Measurements from ENCODE around the gene PTPRT.

PTPRT gene

DNA sequence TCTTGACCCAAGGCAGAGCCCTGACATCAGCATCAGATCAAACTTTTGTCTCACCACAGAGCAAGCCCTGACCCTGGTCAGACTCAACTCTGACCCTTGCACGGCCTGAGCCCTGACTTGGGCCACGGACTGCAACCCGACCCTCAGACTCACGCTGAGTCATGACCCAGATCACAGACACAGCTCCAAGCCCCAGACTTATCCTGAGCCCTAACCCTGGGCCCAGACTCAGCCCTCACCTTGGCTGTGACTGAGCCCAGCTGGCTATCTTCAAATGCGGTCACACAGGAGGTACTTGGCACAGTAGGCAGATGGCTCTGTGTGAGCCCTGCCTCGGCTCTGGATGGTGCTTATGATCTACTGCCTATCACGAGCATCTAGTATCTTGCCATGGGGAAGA, 602.3 kb downstream of the PTPRT start:
- no peaks in the 10 kb centered on the region for H3K27me3 ChIP-seq (ENCODE audit: control insufficient read depth, insufficient read depth, low read length)
- WGBS (ENCODE audit: insufficient coverage, insufficient read length): no CpG with 5 or more reads among the region's 7 CpGs
- no peak overlapping the region for H3K27ac ChIP-seq (ENCODE audit: low read length)
- H3K36me3 ChIP-seq (ENCODE audit: control insufficient read depth, insufficient read depth, low read length): no peaks in the 10 kb centered on the region
- no peak overlapping the region for H3K4me3 ChIP-seq (ENCODE audit: low read length)
- H3K4me1 ChIP-seq (ENCODE audit: control insufficient read depth, insufficient read depth, low read length): no peaks in the 10 kb centered on the region; the same call in 1 of the 2 replicates
- no peak for DNase-seq (ENCODE audit: low read depth, low spot score)
- no peaks in the 10 kb centered on the region for H3K9me3 ChIP-seq (ENCODE audit: control insufficient read depth, insufficient read depth, low read length)

DNA sequence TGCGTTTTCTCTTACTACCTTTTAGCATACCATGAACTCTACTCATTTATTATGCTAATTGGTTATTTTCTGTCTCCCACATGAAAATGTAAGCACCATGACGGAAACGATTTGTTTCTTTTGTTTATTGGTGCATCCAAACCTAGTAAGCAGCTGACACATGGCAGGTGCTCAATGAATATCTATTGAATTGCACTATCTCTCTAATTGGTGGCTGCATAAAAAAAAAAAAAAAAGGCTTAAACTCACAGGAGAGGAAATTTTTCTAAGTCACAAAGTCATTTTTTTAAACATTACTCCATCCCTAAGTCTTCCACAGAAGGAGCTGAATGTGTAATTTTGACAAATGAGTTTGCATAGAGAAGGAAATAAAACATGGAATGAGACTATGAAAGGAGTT, 608.4 kb downstream of the PTPRT start:
- Histone ChIP-seq H3K4me3 (ENCODE audit: low read length) (no peak overlapping the region), H3K27ac (ENCODE audit: low read length) (no peak overlapping the region), H3K4me1 (ENCODE audit: control insufficient read depth, insufficient read depth, low read length) (no peaks in the 10 kb centered on the region), H3K36me3 (ENCODE audit: control insufficient read depth, insufficient read depth, low read length) (no peaks in the 10 kb centered on the region), H3K27me3 (ENCODE audit: control insufficient read depth, insufficient read depth, low read length) (no peaks in the 10 kb centered on the region), H3K9me3 (ENCODE audit: control insufficient read depth, insufficient read depth, low read length) (no peaks in the 10 kb centered on the region)
- DNase-seq (ENCODE audit: low read depth, low spot score): no peak
- no CpG with 5 or more reads among the region's 3 CpGs for WGBS (ENCODE audit: insufficient coverage, insufficient read length)

DNA sequence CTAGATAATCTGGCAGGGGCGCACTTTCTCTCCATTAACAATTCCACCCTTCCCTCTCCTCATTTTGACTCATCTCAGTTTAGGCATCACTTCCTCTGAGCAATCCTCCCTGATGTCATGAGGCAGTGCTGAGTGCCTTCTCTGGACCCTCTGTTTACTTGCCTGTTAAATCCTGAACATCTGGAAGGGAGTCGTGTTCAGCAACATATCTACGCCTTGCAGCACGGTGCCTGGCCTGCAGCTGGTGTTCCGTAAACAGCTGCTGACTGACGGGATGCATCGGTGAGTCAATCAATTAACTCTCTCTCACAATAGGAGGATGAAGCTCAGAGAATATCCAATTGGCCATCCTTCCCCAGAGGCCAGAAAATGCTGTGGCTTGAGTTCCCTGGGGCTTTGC, 613.5 kb downstream of the PTPRT start:
- no peaks in the 10 kb centered on the region for H3K27me3 ChIP-seq (ENCODE audit: control insufficient read depth, insufficient read depth, low read length)
- H3K4me1 ChIP-seq (ENCODE audit: control insufficient read depth, insufficient read depth, low read length): no peaks in the 10 kb centered on the region
- no peak for DNase-seq (ENCODE audit: low read depth, low spot score)
- no peaks in the 10 kb centered on the region for H3K36me3 ChIP-seq (ENCODE audit: control insufficient read depth, insufficient read depth, low read length)
- no CpG with 5 or more reads among the region's 7 CpGs for WGBS (ENCODE audit: insufficient coverage, insufficient read length)
- no peaks in the 10 kb centered on the region for H3K9me3 ChIP-seq (ENCODE audit: control insufficient read depth, insufficient read depth, low read length)
- H3K27ac ChIP-seq (ENCODE audit: low read length): no peak overlapping the region
- H3K4me3 ChIP-seq (ENCODE audit: low read length): no peak overlapping the region

GRCh38 chr20:42572320-42573016, 617.2 kb downstream of the PTPRT start:
- H3K9me3 ChIP-seq (ENCODE audit: control insufficient read depth, insufficient read depth, low read length): no peaks in the 10 kb centered on the region
- DNase-seq (ENCODE audit: low read depth, low spot score): no peak
- no peak overlapping the region for H3K27ac ChIP-seq (ENCODE audit: low read length)
- no CpG with 5 or more reads among the region's 2 CpGs for WGBS (ENCODE audit: insufficient coverage, insufficient read length)
- no peak overlapping the region for H3K4me3 ChIP-seq (ENCODE audit: low read length)
- no peaks in the 10 kb centered on the region for H3K4me1 ChIP-seq (ENCODE audit: control insufficient read depth, insufficient read depth, low read length)
- no peaks in the 10 kb centered on the region for H3K27me3 ChIP-seq (ENCODE audit: control insufficient read depth, insufficient read depth, low read length)
- H3K36me3 ChIP-seq (ENCODE audit: control insufficient read depth, insufficient read depth, low read length): no peaks in the 10 kb centered on the region

- Histone ChIP-seq H3K27me3 (ENCODE audit: control insufficient read depth, insufficient read depth, low read length) (no peaks in the 10 kb centered on the region), H3K9me3 (ENCODE audit: control insufficient read depth, insufficient read depth, low read length) (no peaks in the 10 kb centered on the region), H3K27ac (ENCODE audit: low read length) (no peak overlapping the region), H3K36me3 (ENCODE audit: control insufficient read depth, insufficient read depth, low read length) (no peaks in the 10 kb centered on the region), H3K4me3 (ENCODE audit: low read length) (no peak overlapping the region), H3K4me1 (ENCODE audit: control insufficient read depth, insufficient read depth, low read length) (no peaks in the 10 kb centered on the region)
- WGBS (ENCODE audit: insufficient coverage, insufficient read length): no CpG with 5 or more reads among the region's 1 CpG
- no peak for DNase-seq (ENCODE audit: low read depth, low spot score)
These were observed 622.3 kb downstream of the PTPRT start for GRCh38 chr20:42567409-42567808.

DNA sequence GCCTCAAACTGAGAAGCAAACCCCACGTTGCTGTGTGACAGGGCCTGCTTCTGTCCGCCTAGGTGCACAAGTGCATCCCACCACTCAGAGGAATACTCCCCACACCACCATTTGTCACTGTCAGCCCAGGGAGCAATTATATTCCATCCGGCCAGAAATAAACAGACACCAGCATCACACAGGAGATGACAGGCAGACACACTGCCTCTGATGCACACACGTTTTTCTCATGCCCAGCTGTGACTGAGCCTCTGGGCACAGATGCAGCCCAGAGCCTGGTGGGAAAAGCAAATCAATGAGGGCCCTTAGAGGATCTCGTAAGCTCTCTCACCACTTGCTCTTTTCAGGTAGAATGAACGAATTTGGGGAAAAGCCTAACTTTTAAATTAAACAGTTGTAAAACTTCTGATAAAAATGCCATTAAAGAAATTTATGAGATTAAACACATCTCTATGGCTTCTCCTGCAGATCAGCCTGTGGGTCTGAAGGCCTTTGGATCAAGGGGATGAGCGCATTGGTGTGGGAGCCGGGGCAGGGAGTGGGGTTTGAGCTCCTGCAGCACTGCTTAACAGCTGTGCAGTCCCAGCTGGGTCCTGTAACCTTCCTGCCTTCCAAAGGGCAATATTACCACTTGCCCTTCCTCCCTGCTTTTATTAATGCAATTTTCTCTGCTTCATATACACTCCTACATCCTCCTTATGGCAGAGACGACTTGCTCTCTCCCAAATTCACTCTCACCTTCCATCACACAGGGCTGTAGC, 624.3 kb downstream of the PTPRT start:
- Histone ChIP-seq H3K4me3 (ENCODE audit: low read length) (no peak overlapping the region), H3K36me3 (ENCODE audit: control insufficient read depth, insufficient read depth, low read length) (no peaks in the 10 kb centered on the region), H3K9me3 (ENCODE audit: control insufficient read depth, insufficient read depth, low read length) (no peaks in the 10 kb centered on the region), H3K27me3 (ENCODE audit: control insufficient read depth, insufficient read depth, low read length) (no peaks in the 10 kb centered on the region), H3K27ac (ENCODE audit: low read length) (no peak overlapping the region), H3K4me1 (ENCODE audit: control insufficient read depth, insufficient read depth, low read length) (no peaks in the 10 kb centered on the region)
- DNase-seq (ENCODE audit: low read depth, low spot score): no peak
- WGBS (ENCODE audit: insufficient coverage, insufficient read length): no CpG with 5 or more reads among the region's 9 CpGs

GRCh38 chr20:42559665-42560064, 630.0 kb downstream of the PTPRT start:
- no CpG with 5 or more reads among the region's 4 CpGs for WGBS (ENCODE audit: insufficient coverage, insufficient read length)
- no peaks in the 10 kb centered on the region for H3K27me3 ChIP-seq (ENCODE audit: control insufficient read depth, insufficient read depth, low read length)
- H3K36me3 ChIP-seq (ENCODE audit: control insufficient read depth, insufficient read depth, low read length): no peaks in the 10 kb centered on the region
- H3K4me1 ChIP-seq (ENCODE audit: control insufficient read depth, insufficient read depth, low read length): no peaks in the 10 kb centered on the region
- no peak for DNase-seq (ENCODE audit: low read depth, low spot score)
- H3K27ac ChIP-seq (ENCODE audit: low read length): no peak overlapping the region
- no peaks in the 10 kb centered on the region for H3K9me3 ChIP-seq (ENCODE audit: control insufficient read depth, insufficient read depth, low read length)
- no peak overlapping the region for H3K4me3 ChIP-seq (ENCODE audit: low read length)

DNA sequence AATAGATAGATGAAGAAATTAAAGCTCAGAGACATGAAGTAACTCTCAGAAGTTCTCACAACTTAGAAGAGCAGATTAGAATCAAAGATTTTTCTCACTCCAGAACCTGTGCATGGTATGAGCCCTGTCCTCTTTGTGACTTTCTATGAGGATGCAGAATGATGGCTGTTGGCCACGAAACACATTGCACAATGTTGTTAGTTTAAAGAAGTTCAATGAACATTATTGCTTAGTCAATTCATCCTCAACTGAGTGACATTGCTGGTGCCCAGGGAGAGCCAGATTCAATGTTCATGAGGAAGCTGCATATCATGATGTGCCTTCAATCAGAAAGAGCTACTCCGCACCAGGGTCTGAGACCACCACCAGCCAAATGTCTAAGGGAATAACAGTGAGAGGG, 633.1 kb downstream of the PTPRT start:
- no peak overlapping the region for H3K27ac ChIP-seq (ENCODE audit: low read length)
- no peaks in the 10 kb centered on the region for H3K36me3 ChIP-seq (ENCODE audit: control insufficient read depth, insufficient read depth, low read length)
- no peak for DNase-seq (ENCODE audit: low read depth, low spot score)
- H3K9me3 ChIP-seq (ENCODE audit: control insufficient read depth, insufficient read depth, low read length): no peaks in the 10 kb centered on the region
- no peaks in the 10 kb centered on the region for H3K4me1 ChIP-seq (ENCODE audit: control insufficient read depth, insufficient read depth, low read length)
- no peaks in the 10 kb centered on the region for H3K27me3 ChIP-seq (ENCODE audit: control insufficient read depth, insufficient read depth, low read length)
- H3K4me3 ChIP-seq (ENCODE audit: low read length): no peak overlapping the region
- no CpG with 5 or more reads among the region's 2 CpGs for WGBS (ENCODE audit: insufficient coverage, insufficient read length)

DNA sequence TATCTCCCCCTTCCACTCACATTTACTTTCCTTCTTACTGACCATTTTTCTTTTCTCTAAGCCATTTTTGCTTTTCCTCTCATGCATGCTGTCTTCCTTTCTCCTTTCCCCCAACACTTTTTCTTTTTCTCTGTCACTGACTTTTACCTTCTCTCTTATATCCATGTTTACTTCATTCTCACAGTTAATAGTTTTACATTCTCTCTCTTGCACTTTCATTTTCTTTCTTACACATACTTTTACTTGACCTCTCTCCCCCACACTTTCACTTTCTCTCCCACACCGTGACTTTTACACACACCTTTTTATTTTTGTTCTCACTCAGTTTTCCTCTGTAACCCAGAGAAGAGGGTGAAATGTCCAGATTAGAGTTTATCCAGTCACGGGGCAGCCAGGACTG, 636.3 kb downstream of the PTPRT start:
- 100% methylated on average over 1 of the region's 2 CpGs for WGBS (ENCODE audit: insufficient coverage, insufficient read length)
- Histone ChIP-seq H3K4me3 (ENCODE audit: low read length) (no peak overlapping the region), H3K4me1 (ENCODE audit: control insufficient read depth, insufficient read depth, low read length) (no peaks in the 10 kb centered on the region), H3K9me3 (ENCODE audit: control insufficient read depth, insufficient read depth, low read length) (no peaks in the 10 kb centered on the region), H3K27ac (ENCODE audit: low read length) (no peak overlapping the region), H3K27me3 (ENCODE audit: control insufficient read depth, insufficient read depth, low read length) (no peaks in the 10 kb centered on the region), H3K36me3 (ENCODE audit: control insufficient read depth, insufficient read depth, low read length) (no peaks in the 10 kb centered on the region)
- no peak for DNase-seq (ENCODE audit: low read depth, low spot score)

DNA sequence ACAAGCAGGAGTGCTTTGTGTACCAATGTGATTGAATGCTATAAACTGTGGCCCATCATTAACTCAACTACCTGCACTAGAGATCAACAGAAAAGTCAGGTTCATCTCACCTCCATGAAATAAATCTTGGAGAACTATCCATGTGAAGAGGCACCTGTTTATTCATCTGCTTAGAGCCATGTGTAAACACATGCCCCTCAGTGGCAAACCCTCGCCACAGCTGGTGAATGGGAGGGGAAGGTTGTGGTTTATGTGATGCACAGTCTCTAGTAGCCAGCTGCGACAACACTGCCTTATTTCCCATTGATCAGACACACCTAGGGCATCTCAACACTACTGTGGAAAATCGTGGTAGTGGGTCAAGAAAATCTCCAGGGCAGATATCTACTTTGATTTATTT, 640.2 kb downstream of the PTPRT start:
- Histone ChIP-seq H3K4me1 (ENCODE audit: control insufficient read depth, insufficient read depth, low read length) (no peaks in the 10 kb centered on the region), H3K9me3 (ENCODE audit: control insufficient read depth, insufficient read depth, low read length) (no peaks in the 10 kb centered on the region), H3K27me3 (ENCODE audit: control insufficient read depth, insufficient read depth, low read length) (no peaks in the 10 kb centered on the region), H3K4me3 (ENCODE audit: low read length) (no peak overlapping the region), H3K36me3 (ENCODE audit: control insufficient read depth, insufficient read depth, low read length) (no peaks in the 10 kb centered on the region), H3K27ac (ENCODE audit: low read length) (no peak overlapping the region)
- no CpG with 5 or more reads among the region's 3 CpGs for WGBS (ENCODE audit: insufficient coverage, insufficient read length)
- DNase-seq (ENCODE audit: low read depth, low spot score): no peak

- no peak overlapping the region for H3K27ac ChIP-seq (ENCODE audit: low read length)
- H3K36me3 ChIP-seq (ENCODE audit: control insufficient read depth, insufficient read depth, low read length): no peaks in the 10 kb centered on the region
- no CpG with 5 or more reads among the region's 5 CpGs for WGBS (ENCODE audit: insufficient coverage, insufficient read length)
- H3K27me3 ChIP-seq (ENCODE audit: control insufficient read depth, insufficient read depth, low read length): no peaks in the 10 kb centered on the region
- H3K4me3 ChIP-seq (ENCODE audit: low read length): no peak overlapping the region
- no peaks in the 10 kb centered on the region for H3K9me3 ChIP-seq (ENCODE audit: control insufficient read depth, insufficient read depth, low read length)
- no peak for DNase-seq (ENCODE audit: low read depth, low spot score)
- no peaks in the 10 kb centered on the region for H3K4me1 ChIP-seq (ENCODE audit: control insufficient read depth, insufficient read depth, low read length)
These were observed 644.8 kb downstream of the PTPRT start for GRCh38 chr20:42544926-42545325.

Data from iPS DF 6.9 (cell line).